ENCODE results near the gene NKAIN2.
"Not testable (repeated sequence)": the region's sequence is repeated elsewhere in the genome, so short reads cannot be mapped to it uniquely, and the experiment has no call there.

NKAIN2 gene

DNA sequence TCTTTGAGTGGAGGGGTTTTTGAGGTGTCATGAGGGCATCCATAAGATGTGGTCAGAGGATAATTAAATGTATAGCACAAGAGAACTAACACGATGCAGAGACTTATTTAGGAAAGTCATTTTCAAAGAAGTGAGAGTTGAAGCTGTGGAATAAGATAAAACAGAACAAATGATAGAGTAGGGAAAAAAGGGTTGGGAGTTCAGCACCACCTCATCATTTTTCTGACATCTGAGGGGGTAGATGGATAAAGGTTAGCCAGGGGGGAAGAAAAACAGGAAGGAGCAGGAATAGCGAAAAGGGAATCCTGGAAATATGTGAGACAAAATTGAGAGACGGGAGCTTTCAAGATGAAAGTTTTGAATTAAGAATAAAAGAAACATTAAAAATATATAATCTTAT, 434.2 kb downstream of the NKAIN2 start:
- no peak overlapping the region for H3K23ac ChIP-seq (ENCODE audit: low read length)
- no peaks in the 10 kb centered on the region for H3K27me3 ChIP-seq (ENCODE audit: insufficient read depth, low read length, poor library complexity)
- no peak overlapping the region for H3K56ac ChIP-seq (ENCODE audit: low read length)
- H2BK120ac ChIP-seq (ENCODE audit: low read depth, low read length), result no peak overlapping the region
- H4K5ac ChIP-seq (ENCODE audit: low read length), result no peak overlapping the region
- DNase-seq, result no peak
- H3K79me2 ChIP-seq (ENCODE audit: control insufficient read depth, insufficient read depth, low read length), result no peaks in the 10 kb centered on the region
- no peaks in the 10 kb centered on the region for H3K4me1 ChIP-seq (ENCODE audit: control insufficient read depth, low read depth, low read length)
- H3K27ac ChIP-seq (ENCODE audit: low read depth, low read length), result no peak overlapping the region
- H3K36me3 ChIP-seq (ENCODE audit: control insufficient read depth, insufficient read depth, low read length), result no peaks in the 10 kb centered on the region
- no peak overlapping the region for H3K18ac ChIP-seq (ENCODE audit: low read length)
- H3K4ac ChIP-seq (ENCODE audit: low read depth, low read length), result no peak overlapping the region
- no peak overlapping the region for H3K9ac ChIP-seq (ENCODE audit: low read length)
- no peak overlapping the region for H2BK5ac ChIP-seq (ENCODE audit: low read length)
- H3K4me3 ChIP-seq (ENCODE audit: low read length), result no peak overlapping the region
- H4K8ac ChIP-seq (ENCODE audit: low read depth, low read length), result no peak overlapping the region
- WGBS (ENCODE audit: extremely low coverage, insufficient coverage, low lambda C conversion rate), result no CpG with 5 or more reads among the region's 3 CpGs
- H2BK15ac ChIP-seq (replicated peaks; ENCODE audit: low read depth), result no peak overlapping the region
- no peaks in the 10 kb centered on the region for H3K79me1 ChIP-seq (ENCODE audit: low read length)
- no peak overlapping the region for H2AK5ac ChIP-seq (ENCODE audit: low read length)
- no peak overlapping the region for H3K4me2 ChIP-seq (ENCODE audit: low read length)

DNA sequence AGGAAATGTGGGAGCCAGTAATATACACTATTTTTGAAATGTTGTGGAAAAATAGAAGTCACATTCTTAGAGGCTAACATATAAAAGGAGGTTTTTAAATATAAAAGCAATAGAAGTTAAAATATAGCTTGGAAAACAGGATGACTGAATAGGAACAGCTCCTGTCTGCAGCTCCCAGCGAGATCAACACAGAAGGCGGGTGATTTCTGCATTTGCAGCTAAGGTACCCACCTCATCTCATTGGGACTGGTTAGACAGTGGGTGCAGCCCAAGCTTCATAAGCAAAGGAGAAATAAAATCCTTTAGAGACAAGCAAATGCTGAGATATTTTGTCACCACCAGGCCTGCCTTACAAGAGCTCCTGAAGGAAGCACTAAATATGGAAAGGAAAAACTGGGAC, 434.7 kb downstream of the NKAIN2 start:
- not testable (repeated sequence) for H3K79me1 ChIP-seq (ENCODE audit: low read length); H3K18ac ChIP-seq (ENCODE audit: low read length); DNase-seq; H3K56ac ChIP-seq (ENCODE audit: low read length); H3K27ac ChIP-seq (ENCODE audit: low read depth, low read length); H3K27me3 ChIP-seq (ENCODE audit: insufficient read depth, low read length, poor library complexity); H3K23ac ChIP-seq (ENCODE audit: low read length); H3K4me2 ChIP-seq (ENCODE audit: low read length); H2BK15ac ChIP-seq (replicated peaks; ENCODE audit: low read depth); H4K5ac ChIP-seq (ENCODE audit: low read length); H3K9ac ChIP-seq (ENCODE audit: low read length); H3K4me1 ChIP-seq (ENCODE audit: control insufficient read depth, low read depth, low read length); H2BK5ac ChIP-seq (ENCODE audit: low read length); H2AK5ac ChIP-seq (ENCODE audit: low read length); H3K36me3 ChIP-seq (ENCODE audit: control insufficient read depth, insufficient read depth, low read length); H2BK120ac ChIP-seq (ENCODE audit: low read depth, low read length); H3K4me3 ChIP-seq (ENCODE audit: low read length); H3K4ac ChIP-seq (ENCODE audit: low read depth, low read length); H3K79me2 ChIP-seq (ENCODE audit: control insufficient read depth, insufficient read depth, low read length); H4K8ac ChIP-seq (ENCODE audit: low read depth, low read length)
- no CpG with 5 or more reads among the region's 2 CpGs for WGBS (ENCODE audit: extremely low coverage, insufficient coverage, low lambda C conversion rate)

DNA sequence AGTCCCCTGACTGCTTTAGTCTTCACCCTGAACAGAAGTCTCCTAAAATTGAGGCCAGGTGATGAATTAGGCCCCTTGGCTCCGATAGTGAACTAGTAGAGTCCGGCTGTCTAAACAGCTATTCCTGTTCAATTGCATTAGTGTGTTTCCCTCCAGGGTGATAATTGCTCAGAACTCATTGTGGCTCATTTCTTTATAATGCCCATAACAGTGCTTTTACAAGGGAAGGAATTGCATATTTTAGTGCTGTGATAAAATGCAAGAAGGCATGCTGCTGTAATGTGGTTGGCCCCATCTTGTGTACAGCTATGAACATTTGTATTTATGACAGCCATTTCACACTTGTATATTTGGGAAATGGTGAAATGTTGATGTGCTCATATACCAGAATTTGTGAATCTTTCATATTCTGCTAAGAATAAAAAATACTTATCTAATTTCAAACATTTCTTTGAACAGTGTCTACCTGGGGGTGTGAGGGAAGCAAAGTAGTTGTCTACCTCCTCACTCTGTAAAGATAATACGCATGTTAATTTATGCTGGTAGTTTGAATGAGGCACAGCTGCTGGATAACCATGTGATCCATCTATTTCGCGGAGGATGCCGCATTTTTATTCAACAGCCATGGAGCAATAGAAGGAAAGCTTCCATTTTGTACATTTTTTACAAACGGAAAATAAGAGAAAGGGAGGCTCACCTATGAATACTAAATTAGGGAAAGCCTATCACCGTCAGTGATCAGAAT, 451.4 kb downstream of the NKAIN2 start:
- Histone ChIP-seq H2BK120ac (ENCODE audit: low read depth, low read length) (no peak overlapping the region), H4K8ac (ENCODE audit: low read depth, low read length) (no peak overlapping the region), H3K27ac (ENCODE audit: low read depth, low read length) (no peak overlapping the region), H3K4ac (ENCODE audit: low read depth, low read length) (no peak overlapping the region), H4K5ac (ENCODE audit: low read length) (no peak overlapping the region), H3K36me3 (ENCODE audit: control insufficient read depth, insufficient read depth, low read length) (no peaks in the 10 kb centered on the region), H3K4me2 (ENCODE audit: low read length) (no peak overlapping the region), H3K4me1 (ENCODE audit: control insufficient read depth, low read depth, low read length) (no peaks in the 10 kb centered on the region), H3K23ac (ENCODE audit: low read length) (no peak overlapping the region), H2AK5ac (ENCODE audit: low read length) (no peak overlapping the region), H3K79me2 (ENCODE audit: control insufficient read depth, insufficient read depth, low read length) (no peaks in the 10 kb centered on the region), H3K27me3 (ENCODE audit: insufficient read depth, low read length, poor library complexity) (no peaks in the 10 kb centered on the region), H3K56ac (ENCODE audit: low read length) (no peak overlapping the region), H3K4me3 (ENCODE audit: low read length) (no peak overlapping the region), H2BK5ac (ENCODE audit: low read length) (no peak overlapping the region), H3K79me1 (ENCODE audit: low read length) (no peaks in the 10 kb centered on the region), H3K9ac (ENCODE audit: low read length) (no peak overlapping the region), H2BK15ac (replicated peaks; ENCODE audit: low read depth) (no peak overlapping the region), H3K18ac (ENCODE audit: low read length) (no peak overlapping the region)
- no peak for DNase-seq
- WGBS (ENCODE audit: extremely low coverage, insufficient coverage, low lambda C conversion rate), result no CpG with 5 or more reads among the region's 8 CpGs

DNA sequence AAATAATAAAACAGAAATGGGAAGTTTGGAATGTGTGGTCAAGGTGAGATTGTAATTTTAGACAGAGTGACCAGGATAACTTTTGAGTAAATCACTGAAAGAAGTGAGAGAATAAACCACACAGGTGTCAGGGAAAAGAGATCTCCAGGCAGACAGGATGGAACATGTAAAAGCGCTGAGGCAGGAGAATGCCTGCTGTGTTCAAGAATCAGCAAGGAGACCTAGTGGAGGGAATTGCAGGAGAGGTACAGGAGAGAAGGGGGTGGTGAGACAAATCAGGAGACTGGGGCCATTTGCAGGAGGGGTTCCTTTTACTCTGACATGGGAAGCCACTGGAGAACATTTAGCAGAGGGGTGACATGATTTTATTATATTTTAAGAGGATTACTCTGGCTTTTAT, 456.7 kb downstream of the NKAIN2 start:
- no peak overlapping the region for H4K5ac ChIP-seq (ENCODE audit: low read length)
- H3K23ac ChIP-seq (ENCODE audit: low read length), result no peak overlapping the region
- H2BK15ac ChIP-seq (replicated peaks; ENCODE audit: low read depth), result no peak overlapping the region
- H3K18ac ChIP-seq (ENCODE audit: low read length), result no peak overlapping the region
- H3K4me3 ChIP-seq (ENCODE audit: low read length), result no peak overlapping the region
- no CpG with 5 or more reads among the region's 1 CpG for WGBS (ENCODE audit: extremely low coverage, insufficient coverage, low lambda C conversion rate)
- no peak overlapping the region for H2BK120ac ChIP-seq (ENCODE audit: low read depth, low read length)
- H3K4ac ChIP-seq (ENCODE audit: low read depth, low read length), result no peak overlapping the region
- H3K36me3 ChIP-seq (ENCODE audit: control insufficient read depth, insufficient read depth, low read length), result no peaks in the 10 kb centered on the region
- DNase-seq, result peak; percentile 36
- no peak overlapping the region for H4K8ac ChIP-seq (ENCODE audit: low read depth, low read length)
- no peak overlapping the region for H3K4me2 ChIP-seq (ENCODE audit: low read length)
- no peaks in the 10 kb centered on the region for H3K79me2 ChIP-seq (ENCODE audit: control insufficient read depth, insufficient read depth, low read length)
- H3K9ac ChIP-seq (ENCODE audit: low read length), result no peak overlapping the region
- no peak overlapping the region for H3K27ac ChIP-seq (ENCODE audit: low read depth, low read length)
- no peaks in the 10 kb centered on the region for H3K79me1 ChIP-seq (ENCODE audit: low read length)
- H2AK5ac ChIP-seq (ENCODE audit: low read length), result no peak overlapping the region
- H3K56ac ChIP-seq (ENCODE audit: low read length), result no peak overlapping the region
- H2BK5ac ChIP-seq (ENCODE audit: low read length), result no peak overlapping the region
- no peaks in the 10 kb centered on the region for H3K4me1 ChIP-seq (ENCODE audit: control insufficient read depth, low read depth, low read length)
- H3K27me3 ChIP-seq (ENCODE audit: insufficient read depth, low read length, poor library complexity), result no peaks in the 10 kb centered on the region

DNA sequence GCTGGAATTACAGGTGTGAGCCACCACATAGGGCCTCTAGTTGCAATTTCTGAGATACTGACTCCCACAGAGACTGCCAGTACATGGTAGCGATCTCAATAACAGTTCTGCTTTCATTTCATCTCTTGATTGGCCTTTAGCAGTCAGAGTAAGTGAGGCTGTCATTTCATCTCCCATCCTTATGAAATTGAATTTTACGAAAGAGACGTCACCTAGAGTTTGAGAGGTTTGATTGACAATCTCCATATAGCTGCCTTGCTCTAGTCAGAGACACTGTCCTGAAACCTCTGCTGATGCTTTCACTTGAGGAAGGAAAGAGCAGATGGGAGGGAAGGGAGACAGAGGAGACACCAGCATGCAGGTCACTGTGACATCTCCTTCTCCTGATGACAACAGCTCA, 466.1 kb downstream of the NKAIN2 start:
- Histone ChIP-seq H3K79me1 (ENCODE audit: low read length) (no peaks in the 10 kb centered on the region), H3K4ac (ENCODE audit: low read depth, low read length) (no peak overlapping the region), H3K79me2 (ENCODE audit: control insufficient read depth, insufficient read depth, low read length) (no peaks in the 10 kb centered on the region), H3K4me1 (ENCODE audit: control insufficient read depth, low read depth, low read length) (no peaks in the 10 kb centered on the region), H2BK120ac (ENCODE audit: low read depth, low read length) (no peak overlapping the region), H2AK5ac (ENCODE audit: low read length) (no peak overlapping the region), H3K27ac (ENCODE audit: low read depth, low read length) (no peak overlapping the region), H2BK15ac (replicated peaks; ENCODE audit: low read depth) (no peak overlapping the region), H3K27me3 (ENCODE audit: insufficient read depth, low read length, poor library complexity) (no peaks in the 10 kb centered on the region), H3K23ac (ENCODE audit: low read length) (no peak overlapping the region), H3K36me3 (ENCODE audit: control insufficient read depth, insufficient read depth, low read length) (no peaks in the 10 kb centered on the region), H3K56ac (ENCODE audit: low read length) (no peak overlapping the region), H3K18ac (ENCODE audit: low read length) (no peak overlapping the region), H4K5ac (ENCODE audit: low read length) (no peak overlapping the region), H3K9ac (ENCODE audit: low read length) (no peak overlapping the region), H3K4me2 (ENCODE audit: low read length) (no peak overlapping the region), H2BK5ac (ENCODE audit: low read length) (no peak overlapping the region), H4K8ac (ENCODE audit: low read depth, low read length) (no peak overlapping the region), H3K4me3 (ENCODE audit: low read length) (no peak overlapping the region)
- no CpG with 5 or more reads among the region's 3 CpGs for WGBS (ENCODE audit: extremely low coverage, insufficient coverage, low lambda C conversion rate)
- no peak for DNase-seq

DNA sequence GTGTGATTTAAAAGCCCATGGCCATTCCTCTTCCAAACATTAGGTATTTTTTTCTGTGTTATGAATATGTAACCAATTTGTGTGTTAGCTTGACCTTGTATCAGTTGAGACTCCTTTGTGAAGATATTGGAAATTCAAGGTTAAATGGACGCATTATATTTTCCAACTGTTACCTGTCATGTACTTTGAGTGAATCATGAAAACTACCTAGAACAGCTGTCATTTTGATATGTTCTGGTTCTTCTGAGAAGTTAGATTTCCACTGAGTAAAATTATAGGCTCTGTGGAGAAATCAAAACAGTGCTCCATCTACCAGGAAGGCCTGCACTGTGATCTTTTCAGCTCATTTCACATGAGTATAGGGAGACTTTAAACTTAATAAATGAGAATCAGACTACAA, 470.0 kb downstream of the NKAIN2 start:
- H3K36me3 ChIP-seq (ENCODE audit: control insufficient read depth, insufficient read depth, low read length), result no peaks in the 10 kb centered on the region
- no peak overlapping the region for H3K4me3 ChIP-seq (ENCODE audit: low read length)
- H2BK15ac ChIP-seq (replicated peaks; ENCODE audit: low read depth), result no peak overlapping the region
- H4K5ac ChIP-seq (ENCODE audit: low read length), result no peak overlapping the region
- no peaks in the 10 kb centered on the region for H3K79me1 ChIP-seq (ENCODE audit: low read length)
- no peak overlapping the region for H2AK5ac ChIP-seq (ENCODE audit: low read length)
- DNase-seq, result no peak
- no peak overlapping the region for H3K9ac ChIP-seq (ENCODE audit: low read length)
- no peak overlapping the region for H3K27ac ChIP-seq (ENCODE audit: low read depth, low read length)
- H4K8ac ChIP-seq (ENCODE audit: low read depth, low read length), result no peak overlapping the region
- H3K56ac ChIP-seq (ENCODE audit: low read length), result no peak overlapping the region
- no peak overlapping the region for H3K4ac ChIP-seq (ENCODE audit: low read depth, low read length)
- H3K18ac ChIP-seq (ENCODE audit: low read length), result no peak overlapping the region
- H2BK5ac ChIP-seq (ENCODE audit: low read length), result no peak overlapping the region
- H3K4me2 ChIP-seq (ENCODE audit: low read length), result no peak overlapping the region
- no peaks in the 10 kb centered on the region for H3K27me3 ChIP-seq (ENCODE audit: insufficient read depth, low read length, poor library complexity)
- no CpG with 5 or more reads among the region's 1 CpG for WGBS (ENCODE audit: extremely low coverage, insufficient coverage, low lambda C conversion rate)
- no peak overlapping the region for H3K23ac ChIP-seq (ENCODE audit: low read length)
- H3K79me2 ChIP-seq (ENCODE audit: control insufficient read depth, insufficient read depth, low read length), result no peaks in the 10 kb centered on the region
- no peak overlapping the region for H2BK120ac ChIP-seq (ENCODE audit: low read depth, low read length)
- H3K4me1 ChIP-seq (ENCODE audit: control insufficient read depth, low read depth, low read length), result no peaks in the 10 kb centered on the region
